ENCODE data around the gene SPPL2A. TPM values are rescaled to one million over a fixed set of nuclear protein-coding genes. Genes with fewer than 3 reads are reported as not detected.

Gene SPPL2A
- total RNA-seq, 4 donors from 2014 or later, result 127 to 209 (median 151) TPM

GRCh38 chr15:50808728-50809127, 43.2 kb upstream of the SPPL2A start:
- DNase-seq (ENCODE audit: low spot score), result no peak
- no peak for ATAC-seq (ENCODE audit: low FRiP score)
- TF ChIP-seq CTCF (IDR thresholded peaks at IDR 0.05), result no peak

- ATAC-seq (ENCODE audit: low FRiP score) (no peak), DNase-seq (ENCODE audit: low spot score) (no peak)
- TF ChIP-seq CTCF (IDR thresholded peaks at IDR 0.05), result no peak
Observed at GRCh38 chr15:50803479-50804180, 38.1 kb upstream of the SPPL2A start.

DNA sequence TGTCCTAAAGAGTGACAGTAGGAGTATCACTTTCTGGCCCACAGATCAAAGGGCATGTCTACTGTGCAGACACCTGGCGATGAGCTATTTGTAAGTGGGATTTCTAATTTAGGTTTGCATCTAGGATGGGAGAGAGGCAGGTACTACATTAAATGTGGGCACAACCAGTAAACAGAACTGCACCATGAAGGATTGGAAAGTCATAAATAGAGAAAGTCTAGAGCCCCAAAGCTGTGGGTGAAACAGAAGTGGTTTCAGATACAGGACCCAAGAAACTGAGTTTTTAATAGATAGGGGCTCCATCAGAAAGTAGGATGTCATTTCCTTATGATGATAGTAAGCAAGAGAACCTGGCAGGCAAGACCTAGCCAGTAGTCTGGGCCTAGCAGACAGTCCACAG, 35.2 kb upstream of the SPPL2A start:
- DNase-seq (ENCODE audit: low spot score) (no peak), ATAC-seq (ENCODE audit: low FRiP score) (no peak)
- TF ChIP-seq CTCF (IDR thresholded peaks at IDR 0.05), result no peak

- DNase-seq (ENCODE audit: low spot score) (no peak), ATAC-seq (ENCODE audit: low FRiP score) (no peak)
- no peak for TF ChIP-seq CTCF (IDR thresholded peaks at IDR 0.05)
Observed at GRCh38 chr15:50798684-50799083, 33.2 kb upstream of the SPPL2A start.

GRCh38 chr15:50797926-50798325, 32.4 kb upstream of the SPPL2A start:
- no peak for ATAC-seq (ENCODE audit: low FRiP score)
- no peak for DNase-seq (ENCODE audit: low spot score)
- no peak for TF ChIP-seq CTCF (IDR thresholded peaks at IDR 0.05)

GRCh38 chr15:50791486-50791885, 26.0 kb upstream of the SPPL2A start:
- TF ChIP-seq CTCF (IDR thresholded peaks at IDR 0.05), result no peak
- DNase-seq (ENCODE audit: low spot score) (no peak), ATAC-seq (ENCODE audit: low FRiP score) (no peak)

DNA sequence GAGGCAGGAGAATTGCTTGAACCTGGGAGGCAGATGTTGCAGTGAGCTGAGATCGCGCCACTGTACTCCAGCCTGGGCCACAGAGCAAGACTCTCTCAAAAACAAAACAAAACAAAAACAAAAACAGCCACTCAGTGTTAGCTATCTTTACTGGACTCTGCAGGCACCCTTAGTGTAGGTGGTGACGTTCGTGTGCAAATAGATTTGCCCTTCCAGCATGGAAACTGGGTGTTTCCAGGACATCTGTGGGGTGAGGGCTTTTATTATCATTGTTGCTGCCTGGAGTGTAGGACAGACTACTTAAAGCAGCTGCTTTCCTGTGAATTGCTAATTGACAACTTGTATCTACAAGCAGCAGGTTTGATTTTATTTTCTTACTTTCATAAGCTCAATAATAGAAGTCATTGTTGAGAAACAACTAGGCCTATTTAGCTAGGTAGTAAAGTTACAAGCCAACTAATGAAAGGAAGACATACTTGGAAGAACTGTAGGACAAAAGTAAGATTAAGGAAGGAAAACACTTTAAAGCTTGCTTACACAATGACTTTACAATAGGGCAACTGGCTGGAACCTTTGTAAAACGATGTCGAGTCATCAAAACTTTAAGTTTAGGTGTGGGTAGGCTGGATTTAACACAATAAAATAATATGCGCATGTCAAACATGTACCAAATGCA, 25.4 kb upstream of the SPPL2A start:
- no peak for TF ChIP-seq CTCF (IDR thresholded peaks at IDR 0.05)
- DNase-seq (ENCODE audit: low spot score) (no peak), ATAC-seq (ENCODE audit: low FRiP score) (no peak)
